ENCODE results near the gene ZRANB2.

GRCh38 chr1:71068325-71069240 is 12.3 kb downstream of the ZRANB2 start:
- TF ChIP-seq NFXL1 (IDR thresholded peaks at IDR 0.05; ENCODE audit: borderline replicate concordance) (no peak), FOXM1 (IDR thresholded peaks at IDR 0.05; ENCODE audit: low read depth, low read length) (no peak), FOS (IDR thresholded peaks at IDR 0.05; ENCODE audit: borderline replicate concordance, extremely low read depth, insufficient read length) (no peak), REST (IDR thresholded peaks at IDR 0.05; ENCODE audit: low read depth, low read length) (no peak), POLR2A (IDR thresholded peaks at IDR 0.05; ENCODE audit: low read depth, low read length) (no peak), SMAD1 (IDR thresholded peaks at IDR 0.05; ENCODE audit: low read depth, partially characterized antibody) (no peak), POLR2AphosphoS5 (IDR thresholded peaks at IDR 0.05; ENCODE audit: low read length) (no peak), CTCF (IDR thresholded peaks at IDR 0.05 in 2 of 3, conservative IDR thresholded peaks at IDR 0.05 in 1 of 3; ENCODE audit: control insufficient read depth in 2 of 3, extremely low read depth in 1 of 3, insufficient read depth in 1 of 3, low read depth in 3 of 3, low read length in 3 of 3) (no peak), CEBPB (IDR thresholded peaks at IDR 0.05; ENCODE audit: borderline replicate concordance in 1 of 2, low read depth in 2 of 2, low read length in 2 of 2) (no peak), JUNB (IDR thresholded peaks at IDR 0.05) (no peak), SP1 (IDR thresholded peaks at IDR 0.05; ENCODE audit: low read depth, low read length) (no peak)

All from GM12878 (cell line).